Epidermal melanocyte (primary cell): ENCODE data around the gene FSTL4.

Experiments used
- DNase-seq: peaks from one replicate; pipeline ENCODE4 v3.0.0; 2011; ENCODE audit warnings: low spot score; ENCODE audit not compliant: insufficient read length

FSTL4 gene

GRCh38 chr5:133480866-133481265 lies 131.5 kb downstream of the FSTL4 start:
- no peak for DNase-seq

DNA sequence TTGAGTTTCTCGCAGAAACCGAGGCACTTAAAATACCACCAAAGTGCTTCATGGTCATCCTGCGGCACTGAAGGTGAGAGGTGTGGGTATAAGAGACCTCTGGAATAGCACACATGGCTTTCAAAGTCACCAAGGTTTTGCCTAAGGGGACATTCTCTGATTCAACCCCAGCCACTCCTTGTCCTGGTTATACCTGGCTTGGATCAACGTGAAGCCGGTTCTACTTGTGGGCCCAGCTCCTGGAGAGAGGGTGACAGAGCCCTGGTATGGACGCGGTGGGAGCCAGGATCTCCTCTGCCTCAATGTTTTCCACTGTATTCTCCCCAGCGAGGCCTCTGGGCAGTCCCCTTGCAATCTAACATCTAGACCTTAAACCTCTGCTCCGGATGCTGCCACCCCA lies 132.0 kb downstream of the FSTL4 start:
- DNase-seq = no peak

DNA sequence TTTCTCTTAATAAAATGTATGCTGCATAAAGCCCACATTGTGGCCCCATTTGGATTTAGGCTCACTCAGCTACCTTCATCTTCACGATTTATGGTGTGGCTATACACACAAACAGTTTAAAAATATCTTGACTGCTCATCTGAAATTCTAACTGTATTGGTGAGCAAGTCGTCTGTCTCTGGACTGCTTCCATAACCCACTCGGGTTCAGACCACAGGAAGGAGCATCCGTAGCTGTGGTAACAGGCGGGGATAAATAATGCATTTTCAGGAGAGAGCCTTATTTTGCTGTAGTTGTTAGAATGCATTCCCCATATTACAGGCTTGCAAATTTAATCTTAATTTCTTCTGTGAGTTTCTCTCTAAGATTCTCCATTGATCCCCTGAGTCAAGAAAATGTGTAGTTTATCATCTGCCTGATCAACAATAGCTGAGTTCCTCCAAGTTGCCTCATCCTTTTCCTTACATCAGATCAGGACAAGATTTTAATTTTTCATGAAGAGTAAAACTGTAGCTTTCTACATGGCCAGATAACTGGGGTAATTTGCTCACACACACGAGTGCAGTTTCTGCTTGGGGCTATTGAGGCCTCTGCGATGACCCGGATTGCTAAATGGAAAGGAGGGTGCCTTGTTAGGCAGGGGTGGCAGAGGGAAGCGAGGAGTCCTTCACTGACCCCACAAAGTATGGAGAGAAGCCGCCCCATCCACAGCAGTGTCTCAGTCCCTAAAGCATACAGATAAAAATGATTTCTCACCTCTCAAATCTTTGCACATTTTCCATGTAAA lies 133.9 kb downstream of the FSTL4 start:
- DNase-seq = no peak

DNA sequence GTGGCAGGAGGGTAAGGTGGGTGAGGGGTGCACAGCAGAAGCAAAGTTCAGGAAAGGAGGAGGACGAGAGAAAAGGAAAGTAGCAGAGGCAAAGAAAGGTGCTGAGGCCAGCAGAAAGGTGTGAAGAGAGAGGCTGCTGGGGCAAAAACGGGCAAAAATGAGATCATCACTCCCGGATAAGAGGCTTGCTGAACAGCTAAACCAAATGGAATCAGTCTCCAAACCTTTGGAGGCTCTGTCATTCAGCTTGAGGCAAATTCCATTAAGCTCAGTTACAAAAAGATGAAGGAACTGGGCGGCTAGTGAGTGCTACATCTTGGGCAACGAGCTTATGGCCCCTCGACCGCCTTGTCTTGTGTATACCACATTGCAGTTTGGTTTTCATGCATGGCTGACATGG lies 136.4 kb downstream of the FSTL4 start:
- no peak for DNase-seq

DNA sequence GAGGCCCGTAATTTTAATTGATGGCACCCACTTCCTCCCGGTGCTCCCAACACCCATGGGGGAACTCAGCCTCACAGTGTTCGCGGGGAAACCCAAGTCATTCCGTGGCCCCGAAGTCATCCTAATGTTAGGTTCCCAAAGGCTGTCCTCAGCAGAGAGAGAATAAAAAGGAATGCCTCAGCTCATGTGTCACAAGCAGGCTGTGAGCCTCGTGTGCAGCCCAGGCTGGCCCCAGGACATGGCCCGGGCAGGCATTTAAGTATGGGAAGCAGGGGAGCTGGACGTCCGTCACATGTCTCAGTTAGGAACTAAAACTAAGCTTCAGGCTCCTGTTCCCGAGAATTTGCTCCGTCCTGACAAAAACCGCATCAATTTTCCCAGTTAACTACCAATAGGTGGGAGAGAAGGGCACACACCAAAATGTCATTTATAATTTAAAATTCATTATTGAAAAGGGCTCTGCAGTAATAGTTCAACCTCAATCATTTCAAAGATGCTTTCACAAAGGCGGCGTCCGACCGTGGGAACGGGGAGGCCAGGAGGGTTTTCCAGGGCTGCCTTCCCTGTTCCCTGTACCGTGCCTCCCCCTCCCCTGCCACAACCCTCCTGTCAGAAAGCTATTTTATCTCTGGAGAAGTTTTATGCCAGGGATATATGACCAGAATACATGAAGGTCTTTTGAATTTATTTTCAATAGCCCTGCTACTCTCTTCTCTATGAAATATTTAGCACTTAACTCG lies 137.3 kb downstream of the FSTL4 start:
- no peak for DNase-seq

DNA sequence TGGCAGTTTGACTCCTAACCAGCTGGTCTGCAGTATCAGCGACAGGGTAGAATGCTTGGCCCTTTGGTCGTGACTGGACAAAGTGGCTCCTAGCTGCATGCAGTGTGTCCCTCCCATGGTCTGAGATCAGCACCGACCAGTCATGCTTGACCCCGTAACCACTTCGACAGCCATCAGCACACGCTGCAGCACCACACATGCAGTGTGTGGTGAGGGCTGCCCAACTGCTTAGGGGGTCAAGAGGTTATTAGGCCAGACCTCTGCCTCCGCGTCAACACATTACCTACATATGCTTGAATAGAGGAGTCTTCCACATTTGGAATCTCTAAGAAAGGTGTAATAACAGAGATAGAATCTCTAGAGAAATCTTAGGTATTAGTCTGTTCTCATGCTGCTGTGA lies 139.1 kb downstream of the FSTL4 start:
- DNase-seq = no peak

GRCh38 chr5:133472829-133473228 lies 139.5 kb downstream of the FSTL4 start:
- DNase-seq = no peak

DNA sequence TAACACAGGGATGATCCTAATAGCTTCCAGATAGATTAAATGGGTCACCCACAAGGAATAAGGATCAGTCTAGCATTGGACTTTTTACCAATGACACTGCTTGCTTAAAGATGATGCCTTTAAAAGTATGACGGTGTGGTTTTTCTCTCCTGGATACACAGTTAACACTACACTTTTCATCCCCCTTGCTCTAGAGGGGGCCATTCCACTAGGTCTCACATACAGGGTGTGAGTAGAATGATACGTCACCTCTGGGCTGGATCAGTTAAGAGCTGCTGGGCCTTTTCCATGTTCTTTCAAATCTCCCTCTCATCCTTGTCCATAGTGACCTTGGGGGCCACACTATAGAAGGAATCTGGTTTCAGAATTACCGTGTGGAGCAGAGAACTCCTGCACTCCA lies 140.6 kb downstream of the FSTL4 start:
- no peak for DNase-seq

DNA sequence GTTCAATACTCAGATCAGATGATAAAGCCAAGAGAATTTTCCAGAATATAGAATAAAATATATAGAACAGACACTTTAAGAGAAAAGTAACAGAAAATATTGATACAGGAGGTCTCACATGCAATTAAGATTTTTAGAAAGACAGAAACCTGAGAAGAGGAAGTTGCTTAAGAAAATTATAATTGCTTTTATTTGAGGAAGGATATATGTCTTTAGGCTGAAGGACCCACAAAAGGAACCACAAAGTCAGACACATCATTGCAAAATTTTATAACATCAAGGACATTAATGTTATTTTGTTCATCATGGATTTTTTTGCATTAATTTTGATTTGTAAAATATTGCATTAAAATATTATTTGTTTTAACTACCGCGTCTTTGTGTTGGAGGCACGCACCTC lies 141.5 kb downstream of the FSTL4 start:
- no peak for DNase-seq

- DNase-seq = no peak
These were observed 142.5 kb downstream of the FSTL4 start for GRCh38 chr5:133469846-133470245.

DNA sequence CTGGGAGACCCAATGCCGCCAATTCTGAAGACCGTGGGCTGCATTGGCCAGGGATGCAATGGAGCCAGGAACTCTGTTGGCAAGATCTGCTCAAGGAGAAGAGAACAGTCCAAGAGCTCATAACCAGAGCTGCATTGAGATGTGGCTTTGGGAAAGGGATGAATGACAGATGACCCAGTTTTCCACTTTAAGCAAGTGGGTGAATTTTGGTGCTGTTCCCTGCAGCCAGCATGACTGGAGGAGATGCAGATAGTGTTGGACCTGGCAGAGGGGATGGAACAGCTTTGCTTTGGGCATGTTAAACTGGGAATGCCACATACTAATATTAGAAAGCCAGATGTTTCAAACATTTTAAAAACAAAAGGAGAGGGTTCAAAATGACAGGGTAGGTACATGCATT lies 143.1 kb downstream of the FSTL4 start:
- DNase-seq = no peak

DNA sequence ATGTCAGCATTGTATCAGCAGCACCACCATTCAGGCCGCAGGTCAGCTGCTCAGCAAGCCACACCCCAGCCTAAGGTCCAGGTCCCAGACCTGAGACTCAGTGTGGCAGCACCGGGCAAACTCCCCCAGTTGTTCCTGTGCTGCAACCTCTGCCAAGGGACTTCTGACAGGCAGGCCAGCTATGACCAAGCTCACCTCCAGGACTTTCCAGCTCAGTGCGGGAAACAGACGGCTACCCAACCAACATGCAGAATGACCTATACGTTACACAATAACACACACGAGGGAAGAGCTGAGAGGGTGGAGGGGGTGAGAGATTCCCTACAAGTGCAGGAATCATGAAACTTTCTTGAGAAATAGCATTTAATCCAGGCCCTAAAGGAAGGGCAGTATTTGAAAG lies 143.7 kb downstream of the FSTL4 start:
- DNase-seq = no peak

DNA sequence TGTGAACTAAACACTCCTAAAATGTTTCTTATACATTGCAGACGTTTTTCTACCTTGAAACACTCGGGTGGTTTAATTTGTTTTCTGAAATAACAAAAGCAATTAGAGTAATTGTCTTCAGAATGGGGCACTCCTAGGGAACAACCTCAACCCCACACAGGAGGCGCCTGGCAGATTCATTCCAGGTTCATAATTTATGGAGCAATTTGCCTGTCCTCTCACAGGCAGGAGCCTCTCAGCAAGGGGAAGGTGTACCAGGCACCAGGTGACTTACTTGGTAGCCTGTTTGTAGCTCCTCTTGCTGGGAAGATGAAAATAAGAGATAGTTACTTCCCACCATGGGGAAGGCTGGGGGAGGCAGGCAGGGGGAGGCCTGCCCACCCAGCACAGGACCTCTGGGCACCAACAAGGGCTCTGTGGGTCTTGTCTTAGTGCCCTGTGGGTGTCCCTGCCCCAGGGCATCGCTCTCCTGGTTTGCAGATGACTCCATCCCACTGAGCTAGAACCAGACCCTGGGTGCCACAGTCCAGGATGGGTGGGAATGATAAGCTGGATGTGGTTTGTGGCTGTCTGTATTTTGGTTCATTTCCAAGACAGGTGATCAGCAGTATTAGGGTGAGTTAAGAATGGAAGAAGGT lies 144.4 kb downstream of the FSTL4 start:
- no peak for DNase-seq

GRCh38 chr5:133467335-133467779 lies 145.0 kb downstream of the FSTL4 start:
- no peak for DNase-seq

- DNase-seq = no peak
These were observed 145.6 kb downstream of the FSTL4 start for GRCh38 chr5:133466556-133467334.

- DNase-seq = no peak
These were observed 148.3 kb downstream of the FSTL4 start for GRCh38 chr5:133464013-133464412.

DNA sequence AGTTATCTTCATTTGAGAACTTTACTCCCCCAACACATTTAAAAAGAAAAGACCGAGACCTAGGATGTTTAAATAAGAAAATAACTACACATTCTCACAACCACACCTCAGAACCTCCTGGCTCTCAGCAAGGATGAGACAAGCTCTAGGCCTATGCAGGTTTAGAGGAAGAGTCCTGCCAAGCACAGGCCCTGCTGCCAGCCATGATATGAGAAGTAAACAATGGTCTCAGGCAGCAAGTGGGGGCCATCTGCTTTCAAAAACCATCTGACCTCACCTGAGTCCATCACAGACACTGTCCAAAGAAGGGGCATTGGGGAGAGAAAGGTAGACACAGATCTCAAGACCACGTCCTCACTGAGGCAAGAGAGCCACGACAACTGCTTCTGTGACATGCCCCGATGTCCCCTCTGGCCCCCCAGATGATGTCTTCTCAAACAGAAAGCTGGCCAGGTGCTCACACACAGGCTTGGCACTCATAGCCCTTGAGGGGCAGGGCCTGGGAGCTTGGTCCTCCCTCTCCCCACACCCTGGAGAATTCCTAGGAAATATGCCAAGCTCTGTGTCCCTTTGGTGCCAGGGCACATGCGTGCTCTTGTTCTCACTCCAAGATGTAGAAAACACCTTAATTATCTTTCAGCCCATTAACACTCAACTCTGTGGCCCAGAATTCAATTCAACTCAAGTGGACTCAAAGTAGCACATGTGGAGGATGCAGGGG lies 150.4 kb downstream of the FSTL4 start:
- no peak for DNase-seq

- no peak for DNase-seq
These were observed 152.1 kb downstream of the FSTL4 start for GRCh38 chr5:133460172-133460758.

- no peak for DNase-seq
These were observed 152.7 kb downstream of the FSTL4 start for GRCh38 chr5:133459474-133460160.

DNA sequence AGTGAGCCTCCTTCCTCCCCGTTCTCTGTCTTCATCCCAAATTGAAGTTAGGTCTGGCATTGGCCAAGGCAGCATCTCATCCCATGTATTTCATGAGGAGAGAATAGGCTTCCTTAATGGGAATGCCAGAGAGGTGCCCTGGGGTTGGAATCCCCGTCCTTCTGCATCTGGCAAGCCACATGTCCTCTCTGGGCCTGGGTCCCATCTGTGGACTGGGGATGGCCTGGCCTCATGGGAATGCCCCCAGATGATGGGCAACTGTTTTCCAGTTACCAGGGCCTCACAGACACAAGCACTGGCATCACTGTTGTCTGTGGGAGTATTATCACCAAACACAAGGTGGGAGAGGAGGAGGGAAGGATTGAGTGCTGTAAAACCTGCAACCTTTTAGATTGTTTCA lies 153.9 kb downstream of the FSTL4 start:
- DNase-seq = no peak
